ENCODE measurements around the gene MARCHF3.
"Not testable (repeated sequence)": the region's sequence is repeated elsewhere in the genome, so short reads cannot be mapped to it uniquely, and the experiment has no call there.

The MARCHF3 gene

GRCh38 chr5:126839407-126839806, 191.0 kb downstream of the MARCHF3 start:
- DNase-seq = not testable (repeated sequence)

GRCh38 chr5:126837906-126838539, 192.3 kb downstream of the MARCHF3 start:
- DNase-seq = no peak

GRCh38 chr5:126837242-126837641, 193.1 kb downstream of the MARCHF3 start:
- no peak for DNase-seq

GRCh38 chr5:126836778-126837177, 193.6 kb downstream of the MARCHF3 start:
- DNase-seq = no peak

GRCh38 chr5:126831156-126831555, 199.2 kb downstream of the MARCHF3 start:
- DNase-seq = no peak

- no peak for DNase-seq
Observed at GRCh38 chr5:126830061-126830460, 200.3 kb downstream of the MARCHF3 start.

- no peak for DNase-seq
Observed at GRCh38 chr5:126829098-126829497, 201.3 kb downstream of the MARCHF3 start.

- no peak for DNase-seq
Observed at GRCh38 chr5:126826619-126827215, 203.6 kb downstream of the MARCHF3 start.

- DNase-seq = no peak
Observed at GRCh38 chr5:126819253-126819652, 211.1 kb downstream of the MARCHF3 start.

- DNase-seq = no peak
Observed at GRCh38 chr5:126818736-126819135, 211.6 kb downstream of the MARCHF3 start.
